Kidney epithelial cell (primary cell): ENCODE results near the gene ENTREP3. TPM values are rescaled to one million over a fixed set of nuclear protein-coding genes. Genes with fewer than 3 reads are reported as not detected.

Experiments used
- DNase-seq: peaks from one replicate; pipeline ENCODE4 v3.0.0-alpha.2; 2010; ENCODE audit warnings: low read depth
- H3K27me3 ChIP-seq: 2 replicates; pipeline ENCODE4 v1.6.0; 2011; ENCODE audit warnings: low read length; ENCODE audit not compliant: control insufficient read depth, insufficient read depth
- H3K36me3 ChIP-seq: 2 replicates; pipeline ENCODE4 v1.5.1; 2011; ENCODE audit warnings: low read length; ENCODE audit not compliant: control insufficient read depth, insufficient read depth
- H3K4me3 ChIP-seq: 2 replicates; pipeline ENCODE4 v1.5.1; 2011; ENCODE audit warnings: low read depth, mild to moderate bottlenecking, control low read depth, low read length
- CTCF ChIP-seq: IDR thresholded peaks from 2 replicates; pipeline ENCODE4 v1.5.1; 2011; ENCODE audit warnings: mild to moderate bottlenecking, moderate library complexity, low read length, control low read depth, inconsistent platforms; ENCODE audit not compliant: insufficient read depth, poor library complexity, severe bottlenecking
- total RNA-seq: library from RNA; depleted of rRNA; stranded (reverse); fragments of >200 nt; gene quantifications from 2 replicates; pipeline ENCODE4 v1.2.3, GENCODE V29; 2015

The ENTREP3 gene
- total RNA-seq, 1 donor from 2014 or later = 13.2 TPM

- TF ChIP-seq CTCF = no peak
- Histone ChIP-seq H3K27me3 (no peaks in the 10 kb centered on the region), H3K4me3 (peak overlapping the region; percentile 80), H3K36me3 (no peaks in the 10 kb centered on the region)
- DNase-seq = no peak
These were observed 1.0 kb downstream of the ENTREP3 start for GRCh38 chr1:155254228-155254713.

- no peak for DNase-seq
- Histone ChIP-seq H3K4me3 (peak overlapping the region; percentile 80), H3K27me3 (no peaks in the 10 kb centered on the region), H3K36me3 (no peaks in the 10 kb centered on the region)
- TF ChIP-seq CTCF = no peak
These were observed 1.5 kb downstream of the ENTREP3 start for GRCh38 chr1:155253797-155254196.

- Histone ChIP-seq H3K36me3 (no peaks in the 10 kb centered on the region), H3K27me3 (no peaks in the 10 kb centered on the region), H3K4me3 (no peak overlapping the region)
- no peak for DNase-seq
- TF ChIP-seq CTCF = no peak
These were observed 2.1 kb downstream of the ENTREP3 start for GRCh38 chr1:155253208-155253607.

- no peak for TF ChIP-seq CTCF
- Histone ChIP-seq H3K36me3 (no peaks in the 10 kb centered on the region), H3K4me3 (no peak overlapping the region), H3K27me3 (no peaks in the 10 kb centered on the region)
- DNase-seq = no peak
These were observed 3.7 kb downstream of the ENTREP3 start for GRCh38 chr1:155251566-155251965.

- peak; percentile 55 for DNase-seq
- Histone ChIP-seq H3K36me3 (no peaks in the 10 kb centered on the region), H3K4me3 (no peak overlapping the region), H3K27me3 (no peaks in the 10 kb centered on the region)
- TF ChIP-seq CTCF = peak; percentile 100
These were observed 4.4 kb downstream of the ENTREP3 start for GRCh38 chr1:155250633-155251449.

GRCh38 chr1:155250246-155250632 lies 5.0 kb downstream of the ENTREP3 start:
- no peak for TF ChIP-seq CTCF
- no peaks in the 10 kb centered on the region for H3K27me3 ChIP-seq
- no peak overlapping the region for H3K4me3 ChIP-seq
- H3K36me3 ChIP-seq = no peaks in the 10 kb centered on the region
- no peak for DNase-seq
